G401 (cell line): Measurements from ENCODE around the gene OR52W1. TPM values are rescaled to one million over a fixed set of nuclear protein-coding genes. Genes with fewer than 3 reads are reported as not detected.

Experiments
- DNase-seq: peaks from one replicate; pipeline ENCODE4 v3.0.0-alpha.2; 2015; ENCODE audit warnings: low spot score
- in situ Hi-C: cut with HindIII; loops from 2 replicates; pipeline ENCODE4 v1.10.0; 2016; ENCODE audit warnings: low sequenced_read_pairs, mixed read lengths
- total RNA-seq: library from RNA; depleted of rRNA; stranded (reverse); fragments of >200 nt; shearing (Covaris generic); gene quantifications from 2 replicates; pipeline ENCODE4 v1.2.3, GENCODE V29; 2014; rRNA removed

OR52W1 gene
- total RNA-seq: not detected in 2 replicates

- in situ Hi-C loops: no loop called here
- DNase-seq: no peak
These were observed at the start of gene OR52W1 for GRCh38 chr11:6199174-6199810. Gene OR52W1 (plus strand): TSS chr11:6199224. CDS start chr11:6199224, 0 bp downstream.

DNA sequence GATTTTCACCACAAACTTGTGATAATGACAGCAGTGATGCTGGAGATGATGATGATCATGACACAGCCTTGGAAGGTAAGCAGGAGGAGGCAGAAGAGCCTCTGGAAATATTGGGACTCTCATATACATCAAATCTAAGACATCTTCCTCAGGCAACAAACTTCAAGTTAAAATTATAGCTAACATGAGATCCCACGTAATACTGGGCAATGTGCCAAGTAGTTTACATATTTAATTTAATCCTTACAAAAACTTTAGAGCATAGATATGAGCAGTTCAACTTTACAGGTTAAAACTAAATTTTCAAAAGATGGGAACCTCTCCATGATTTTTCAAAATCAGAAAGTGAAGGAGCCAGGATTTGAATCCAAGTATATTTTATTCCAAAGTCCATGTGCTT, 47.9 kb upstream of the OR52W1 start:
- DNase-seq: no peak
- in situ Hi-C loops: no loop called here

- in situ Hi-C loops: no loop called here
- no peak for DNase-seq
These were observed 46.9 kb upstream of the OR52W1 start for GRCh38 chr11:6152126-6152525.

GRCh38 chr11:6156628-6157359, 42.2 kb upstream of the OR52W1 start:
- in situ Hi-C loops: no loop called here
- DNase-seq: no peak

GRCh38 chr11:6170226-6170625, 28.8 kb upstream of the OR52W1 start, which contains the start of gene OR52B2:
Gene OR52B2 (minus strand): TSS chr11:6170326. CDS start chr11:6170326, 0 bp downstream.
- in situ Hi-C loops: no loop called here
- no peak for DNase-seq

GRCh38 chr11:6175440-6175839, 23.6 kb upstream of the OR52W1 start:
- in situ Hi-C loops: no loop called here
- DNase-seq: no peak

DNA sequence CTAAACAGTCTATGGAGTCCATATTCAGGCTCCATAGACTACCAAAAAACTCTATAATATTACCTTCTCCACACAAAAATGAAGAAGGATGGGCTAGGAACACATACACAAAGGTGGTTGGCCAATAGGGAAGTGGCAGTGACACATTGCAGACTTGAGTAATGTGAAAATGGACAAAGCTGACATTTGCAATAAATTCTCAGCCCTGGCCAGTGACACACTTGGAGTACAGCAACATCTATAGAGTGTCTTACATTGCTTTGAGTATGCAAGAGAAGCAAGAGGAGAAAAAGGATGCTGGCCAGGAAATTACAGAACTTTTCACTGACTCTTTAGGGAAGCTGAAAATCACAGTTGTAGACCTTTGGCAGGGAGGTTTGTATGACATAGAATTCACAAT, 7.3 kb upstream of the OR52W1 start:
- in situ Hi-C loops: no loop called here

DNA sequence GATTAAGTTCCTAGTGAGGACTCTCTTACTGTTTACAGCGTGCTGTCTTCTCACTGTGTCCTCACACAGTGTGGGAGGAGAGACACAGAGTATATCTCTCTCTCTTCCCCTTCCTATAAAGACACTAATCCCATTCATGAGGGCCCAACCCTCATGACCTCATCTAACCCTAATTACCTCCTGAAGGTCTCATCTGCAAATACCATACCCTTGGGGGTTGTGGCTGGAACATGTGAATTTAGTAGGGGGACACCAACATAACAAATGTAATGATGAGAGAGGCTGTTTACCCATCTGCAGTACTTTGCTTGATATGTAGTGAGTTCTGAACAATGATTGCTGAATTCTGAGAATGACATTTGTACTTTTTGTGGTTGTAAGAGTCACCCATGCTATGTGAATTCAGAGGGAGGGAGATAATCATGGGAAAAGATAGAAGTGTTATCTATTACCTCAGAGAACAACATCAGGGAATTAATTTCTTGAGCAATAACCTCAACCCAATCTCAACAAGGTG, 4.9 kb upstream of the OR52W1 start:
- DNase-seq: no peak
- in situ Hi-C loops: no loop called here

More for the DNA sequence above, 7.3 kb upstream of the OR52W1 start:
- no peak for DNase-seq

DNA sequence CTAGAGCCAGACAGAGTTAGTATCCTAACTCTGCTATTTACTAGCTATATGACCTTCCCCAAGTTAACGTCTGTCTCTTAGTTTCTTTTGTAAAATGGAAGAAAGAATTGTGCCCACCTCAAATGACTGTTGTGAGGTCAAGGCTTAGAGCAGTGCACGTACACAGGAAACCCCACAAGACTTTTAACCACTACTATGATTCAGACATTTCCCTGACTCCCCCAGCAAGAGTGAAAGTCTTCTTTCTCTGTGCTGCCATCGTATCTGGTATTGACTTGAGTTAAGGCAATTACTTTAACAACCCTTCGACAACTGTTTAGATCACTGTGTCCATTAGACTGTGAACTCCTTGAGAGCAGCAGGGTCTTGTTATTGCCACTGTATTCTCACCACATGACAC, 2.6 kb upstream of the OR52W1 start:
- in situ Hi-C loops: no loop called here
- DNase-seq: no peak

DNA sequence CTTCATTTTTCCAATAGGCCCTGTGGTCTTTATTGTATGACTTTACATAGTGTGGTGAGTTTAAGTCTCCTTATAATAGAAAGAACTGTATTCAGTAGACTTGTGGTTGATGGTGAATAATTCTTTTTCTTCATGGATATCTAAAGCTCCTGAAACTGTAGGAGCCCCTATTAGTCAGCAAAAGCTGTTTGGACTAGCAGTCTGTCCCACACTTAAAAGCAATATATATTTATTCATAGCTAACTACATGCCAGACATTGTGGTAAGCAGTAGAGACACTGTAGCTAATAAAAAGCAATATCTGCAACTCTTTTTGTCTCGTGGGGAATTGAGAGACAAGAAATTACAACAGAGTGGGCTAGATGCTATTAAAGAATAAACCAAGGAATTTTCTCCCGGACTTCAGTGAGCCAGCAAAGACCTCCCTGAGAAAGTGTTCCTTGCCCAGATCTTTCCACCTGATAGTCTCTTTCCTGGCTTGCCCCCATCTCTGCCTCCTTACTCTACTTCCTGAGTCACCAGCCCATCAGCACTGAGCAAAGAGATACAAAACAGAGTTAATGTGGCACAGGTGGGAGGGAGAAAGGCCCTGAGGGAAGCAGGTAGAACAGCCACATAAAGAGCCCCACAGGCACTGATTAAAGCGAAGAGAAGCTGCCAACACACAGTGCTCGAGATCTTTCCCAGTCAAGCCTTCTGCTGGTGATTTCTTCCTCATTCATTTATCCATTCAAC, 1.4 kb upstream of the OR52W1 start:
- DNase-seq: no peak
- in situ Hi-C loops: no loop called here

DNA sequence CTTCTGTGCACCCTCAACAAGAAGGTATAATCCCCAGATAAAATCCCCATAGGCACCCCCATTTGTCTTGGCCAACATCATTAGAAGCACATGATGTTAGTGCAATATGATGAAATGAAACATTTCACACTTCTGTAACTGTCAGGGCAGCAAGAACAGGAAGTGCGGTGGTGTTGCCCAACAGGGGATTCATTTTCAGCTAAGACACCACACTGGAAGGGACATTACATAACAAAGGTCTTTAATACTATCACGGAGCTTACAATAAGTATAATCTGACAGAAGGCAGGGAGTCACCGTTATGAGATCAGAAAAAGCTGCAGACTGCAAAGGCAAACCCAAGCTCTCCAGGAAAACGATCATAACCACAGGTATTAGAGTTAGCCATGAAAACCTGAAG, 2.0 kb downstream of the OR52W1 start:
- DNase-seq: no peak
- in situ Hi-C loops: no loop called here

DNA sequence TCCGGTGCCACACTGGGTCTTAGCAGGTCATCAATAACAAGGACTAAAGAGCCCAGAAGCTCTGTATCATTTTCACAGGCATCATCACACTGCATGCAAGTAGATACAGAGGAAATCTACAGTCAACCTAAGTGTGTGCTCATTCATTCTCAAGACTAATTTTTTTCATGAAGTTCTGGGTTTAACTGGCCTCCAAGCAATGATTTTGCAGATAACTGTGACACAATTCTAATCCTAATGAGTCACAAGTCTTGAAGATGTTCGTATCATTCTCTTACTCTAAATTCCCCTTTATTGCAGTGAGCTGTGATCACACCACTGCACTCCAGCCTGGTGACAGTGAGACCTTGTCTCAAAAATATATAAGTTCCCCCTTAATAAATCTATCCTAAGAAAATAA, 2.5 kb downstream of the OR52W1 start:
- no peak for DNase-seq
- in situ Hi-C loops: no loop called here

DNA sequence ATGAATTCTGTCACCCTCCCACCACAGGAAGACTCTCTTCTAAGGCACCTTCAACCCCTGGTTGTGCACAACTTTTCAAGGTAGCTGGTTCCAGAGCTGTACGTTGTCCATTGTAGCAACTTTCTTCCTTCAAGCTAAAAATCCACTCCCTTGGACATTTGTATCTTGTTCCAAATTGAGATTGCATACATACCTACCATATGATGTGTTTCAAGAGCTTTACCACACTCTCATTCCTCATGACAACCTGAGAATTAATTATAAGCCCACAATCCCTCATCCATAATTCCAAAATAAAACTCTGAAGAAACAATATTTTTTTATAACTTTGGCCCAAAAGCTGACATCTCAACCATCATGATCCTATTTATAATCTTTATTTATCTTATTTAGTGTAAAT, 3.0 kb downstream of the OR52W1 start:
- in situ Hi-C loops: no loop called here
- DNase-seq: no peak

DNA sequence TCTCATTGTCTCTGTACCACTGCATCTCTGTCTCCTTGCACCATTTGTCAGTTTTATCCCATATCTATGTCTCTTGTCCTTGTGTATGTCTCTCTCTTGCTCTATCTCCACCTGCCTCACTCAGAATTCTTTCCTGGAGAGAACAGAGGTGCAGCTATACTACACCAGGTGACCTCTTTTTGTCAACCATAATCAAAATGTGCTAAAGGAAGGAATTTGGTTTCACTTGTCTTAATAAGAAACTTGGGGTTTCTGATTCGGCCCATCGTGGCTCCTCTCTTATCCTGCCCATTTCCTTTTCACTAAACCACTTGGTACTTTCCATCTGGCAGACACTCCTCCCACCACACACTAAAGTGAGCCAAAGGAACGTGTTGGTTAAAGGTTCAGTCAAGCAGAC, 4.3 kb downstream of the OR52W1 start:
- in situ Hi-C loops: no loop called here

GRCh38 chr11:6204706-6205105, 5.7 kb downstream of the OR52W1 start:
- no peak for DNase-seq

More for the DNA sequence above, 4.3 kb downstream of the OR52W1 start:
- no peak for DNase-seq

GRCh38 chr11:6205366-6205765, 6.3 kb downstream of the OR52W1 start, which contains the start of gene C11orf42:
Gene C11orf42 (plus strand): TSS chr11:6205557. CDS start chr11:6205616, 59 bp downstream.
- in situ Hi-C loops: no loop called here
- no peak for DNase-seq

More at GRCh38 chr11:6204706-6205105, 5.7 kb downstream of the OR52W1 start:
- in situ Hi-C loops: no loop called here

DNA sequence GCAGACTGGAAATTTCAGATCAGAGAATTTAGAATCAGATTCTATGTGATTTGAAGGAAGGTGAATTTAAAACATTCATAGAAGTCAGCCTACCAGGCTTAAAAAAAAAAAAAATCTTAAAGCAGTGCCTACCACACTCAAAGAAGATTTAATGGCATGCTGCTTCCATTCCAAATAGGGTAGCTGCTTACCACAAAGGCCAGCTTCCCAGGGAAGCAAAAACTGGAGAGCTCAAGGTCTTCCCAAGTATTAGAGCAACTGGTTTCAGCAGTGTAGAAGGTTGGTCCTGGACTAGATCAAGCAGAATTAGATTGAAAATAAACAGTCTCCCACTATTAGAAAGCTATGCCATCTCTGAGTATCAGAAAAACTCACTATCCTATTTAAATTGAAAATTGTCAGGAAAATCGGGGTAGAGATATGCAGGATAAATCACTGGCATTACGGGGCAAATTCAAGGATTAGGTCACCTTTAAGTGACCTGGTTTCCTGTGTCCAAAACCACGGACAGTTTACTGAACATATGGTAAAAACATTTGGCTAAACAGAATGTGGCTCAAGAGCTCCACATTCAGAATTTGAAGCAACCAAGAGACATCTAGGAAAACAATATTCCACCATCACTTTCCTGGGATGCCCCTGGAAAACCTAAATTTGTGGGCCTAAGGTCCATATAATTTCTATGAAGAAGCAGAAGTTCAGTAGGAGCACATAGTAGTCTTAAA, 7.6 kb downstream of the OR52W1 start:
- in situ Hi-C loops: no loop called here
- DNase-seq: peak; percentile 75

GRCh38 chr11:6209801-6210200, 10.8 kb downstream of the OR52W1 start:
- in situ Hi-C loops: no loop called here
- DNase-seq: no peak

GRCh38 chr11:6210274-6210955, 11.4 kb downstream of the OR52W1 start:
- in situ Hi-C loops: no loop called here
- no peak for DNase-seq
